Fibroblast of the aortic adventitia (primary cell): Measurements from ENCODE around the gene IFNA17. TPM values are rescaled to one million over a fixed set of nuclear protein-coding genes. Genes with fewer than 3 reads are reported as not detected.
A peak's percentile ranks its signal among the peaks of the same experiment; 100 is the strongest.
"Not testable (repeated sequence)": the region's sequence is repeated elsewhere in the genome, so short reads cannot be mapped to it uniquely, and the experiment has no call there.

Source experiments
- DNase-seq: peaks from one replicate; pipeline ENCODE4 v3.0.0-alpha.2; 2010; ENCODE audit warnings: low read depth
- H3K4me3 ChIP-seq: 2 replicates; pipeline ENCODE4 v1.5.1; 2011; ENCODE audit warnings: low read depth, mild to moderate bottlenecking, control low read depth, low read length, moderate library complexity
- CTCF ChIP-seq: IDR thresholded peaks from 2 replicates; pipeline ENCODE4 v1.5.1; 2011; ENCODE audit warnings: mild to moderate bottlenecking, low read length, control low read depth, inconsistent platforms; ENCODE audit not compliant: insufficient read depth
- total RNA-seq: library from RNA; depleted of rRNA; stranded (reverse); fragments of >200 nt; gene quantifications from 2 replicates; pipeline ENCODE4 v1.2.3, GENCODE V29; 2012; ENCODE audit warnings: low replicate concordance

Gene IFNA17
- total RNA-seq, 1 donor, result not detected

- DNase-seq, result peak; percentile 31
- peak; percentile 39 for TF ChIP-seq CTCF
- no peak overlapping the region for H3K4me3 ChIP-seq
Measured at GRCh38 chr9:21252721-21253547, 24.9 kb upstream of the IFNA17 start.

GRCh38 chr9:21251638-21252037 lies 23.6 kb upstream of the IFNA17 start:
- no peak overlapping the region for H3K4me3 ChIP-seq
- TF ChIP-seq CTCF, result no peak
- DNase-seq, result no peak

- TF ChIP-seq CTCF, result no peak
- H3K4me3 ChIP-seq, result no peak overlapping the region
- no peak for DNase-seq
Measured at GRCh38 chr9:21251190-21251589, 23.2 kb upstream of the IFNA17 start.

- no peak for TF ChIP-seq CTCF
- DNase-seq, result no peak
- no peak overlapping the region for H3K4me3 ChIP-seq
Measured at GRCh38 chr9:21244836-21245235, 16.8 kb upstream of the IFNA17 start.

- no peak within 1 kb of the TSS for H3K4me3 ChIP-seq
- DNase-seq, result no peak
- no peak for TF ChIP-seq CTCF
Measured at GRCh38 chr9:21239911-21240310, 11.9 kb upstream of the IFNA17 start, which contains the start of gene IFNA14. IFNA14 (minus strand) TSS chr9:21240005; CDS start chr9:21239935, 70 bp downstream.

GRCh38 chr9:21236360-21236714 lies 8.3 kb upstream of the IFNA17 start:
- not testable (repeated sequence) for H3K4me3 ChIP-seq, DNase-seq

GRCh38 chr9:21235468-21236359 lies 7.7 kb upstream of the IFNA17 start:
- peak; percentile 57 for DNase-seq
- TF ChIP-seq CTCF, result peak; percentile 55
- H3K4me3 ChIP-seq, result not testable (repeated sequence)
